GM19099 (cell line): ENCODE measurements around the gene PDGFA.

ENCODE experiments used
- POLR2A ChIP-seq: IDR thresholded peaks from 3 replicates; pipeline ENCODE4 v1.6.1; 2011; ENCODE audit warnings: low read depth; ENCODE audit not compliant: insufficient read length; ENCODE audit errors: extremely low read depth

PDGFA gene

DNA sequence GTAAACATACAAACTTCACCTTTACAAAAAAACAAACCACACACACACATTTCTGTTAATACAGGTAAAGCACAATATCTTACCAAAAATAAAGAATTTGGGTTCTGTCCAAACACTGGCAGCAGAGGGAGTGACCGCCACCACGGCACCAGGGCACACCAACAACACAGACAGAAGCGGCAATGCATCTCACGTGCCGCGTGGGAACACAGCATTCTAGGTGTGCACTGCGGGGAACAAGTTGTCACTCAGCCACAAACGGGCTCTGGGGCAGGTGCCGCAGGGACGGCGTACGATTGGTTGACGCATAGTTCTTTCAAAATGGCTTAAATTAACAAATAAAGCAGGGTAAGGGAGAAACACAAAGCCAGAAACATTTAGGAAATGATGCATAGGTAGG is 22.3 kb downstream of the PDGFA start:
- no peak for TF ChIP-seq POLR2A

- TF ChIP-seq POLR2A = no peak
These were observed 22.9 kb downstream of the PDGFA start for GRCh38 chr7:496528-497295.

DNA sequence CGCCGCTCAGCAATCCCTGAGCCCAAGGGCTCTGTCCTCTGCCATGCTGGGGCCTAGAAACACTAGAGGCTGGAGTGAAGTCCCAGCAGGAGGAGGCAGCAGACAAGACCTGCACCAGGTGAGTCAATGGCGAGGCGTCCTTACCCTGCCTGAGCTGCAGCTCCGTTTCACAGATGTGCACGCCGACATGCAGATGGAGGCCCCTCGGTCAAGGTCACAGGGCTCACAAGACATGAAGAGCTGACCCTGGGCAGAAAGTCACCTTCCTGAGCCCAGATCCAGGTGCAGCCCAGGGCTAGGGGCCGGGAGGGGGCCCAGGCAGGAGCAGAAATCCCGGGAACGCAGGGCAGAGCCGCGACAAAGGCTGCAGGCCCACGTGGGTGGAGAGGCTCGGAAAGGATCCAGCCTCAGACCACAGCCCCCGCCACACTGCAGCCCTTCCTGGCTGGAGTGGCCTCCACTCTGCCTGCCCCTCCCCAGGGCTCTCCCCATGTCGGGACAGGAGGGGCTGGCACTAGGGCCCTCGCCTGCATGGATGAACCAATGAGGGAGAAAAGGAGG is 23.8 kb downstream of the PDGFA start:
- no peak for TF ChIP-seq POLR2A

- no peak for TF ChIP-seq POLR2A
These were observed 24.3 kb downstream of the PDGFA start for GRCh38 chr7:495326-495725.

DNA sequence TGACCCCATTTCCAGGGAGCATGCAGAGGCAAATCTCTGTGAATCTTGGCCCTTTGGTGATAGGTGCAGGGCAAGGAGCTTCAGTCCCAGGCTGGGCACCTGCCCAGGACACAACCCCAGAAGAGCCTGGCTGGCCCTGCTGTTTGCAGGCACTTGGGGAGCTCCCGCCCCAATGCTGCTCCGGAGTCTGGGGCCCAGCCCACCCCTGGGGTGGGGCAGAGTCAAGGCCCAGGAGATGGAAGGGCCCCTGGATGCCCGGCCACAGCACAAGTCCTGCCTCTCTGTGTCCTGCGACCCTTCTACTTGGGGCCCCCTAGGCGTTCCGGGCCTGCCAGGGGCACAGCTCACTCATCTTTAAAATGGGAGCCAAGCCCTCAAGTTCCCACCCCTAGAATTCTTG is 24.7 kb downstream of the PDGFA start:
- no peak for TF ChIP-seq POLR2A

GRCh38 chr7:494259-494687 is 25.4 kb downstream of the PDGFA start:
- TF ChIP-seq POLR2A = no peak

DNA sequence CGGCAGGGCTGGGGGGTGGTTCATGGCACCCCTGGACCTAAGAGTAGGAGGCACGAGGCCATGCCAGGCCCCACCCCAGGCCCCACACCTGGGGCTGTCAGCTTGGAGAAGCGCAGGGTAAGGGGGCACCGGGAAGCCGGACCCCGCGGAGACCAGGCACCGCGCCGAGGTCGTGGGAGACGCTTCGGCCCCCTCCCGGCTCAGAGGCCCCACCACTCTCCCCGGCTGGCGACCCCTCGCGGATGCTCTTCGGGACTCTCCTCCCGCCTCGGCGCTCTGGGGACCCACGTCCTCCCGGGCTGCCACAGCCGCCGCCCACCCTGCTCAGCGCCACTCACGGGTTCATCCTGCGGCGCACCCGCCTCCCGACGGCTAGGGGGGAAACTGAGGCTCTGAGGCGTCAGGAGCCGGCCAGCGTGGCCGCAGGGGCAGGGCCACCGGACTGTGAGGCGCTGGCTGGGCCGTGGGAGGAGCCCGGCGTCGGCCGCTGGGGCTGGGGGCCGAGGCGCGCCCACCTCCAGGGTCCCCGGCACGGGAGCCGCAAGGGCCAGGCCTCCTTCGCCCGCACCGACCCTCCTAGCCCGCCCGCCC is 25.9 kb downstream of the PDGFA start:
- no peak for TF ChIP-seq POLR2A

DNA sequence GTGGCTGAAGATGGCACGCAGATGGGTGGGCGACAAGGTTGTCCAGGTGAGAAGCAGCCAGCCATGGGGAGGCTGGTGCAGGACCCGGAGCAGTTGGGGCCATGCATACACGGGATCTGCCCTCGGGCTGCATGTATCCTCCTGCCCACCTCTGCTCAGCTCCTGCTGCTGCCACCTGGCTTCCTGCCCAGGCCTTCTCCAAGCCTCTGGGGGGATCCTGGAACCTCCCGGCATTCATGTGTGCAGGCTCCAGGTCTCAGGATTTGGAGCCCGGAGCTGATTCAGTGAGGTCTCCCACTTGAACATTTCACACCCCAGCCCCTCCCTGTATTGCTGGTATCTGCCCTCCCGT is 27.0 kb downstream of the PDGFA start:
- no peak for TF ChIP-seq POLR2A

GRCh38 chr7:491958-492713 is 27.5 kb downstream of the PDGFA start:
- no peak for TF ChIP-seq POLR2A

DNA sequence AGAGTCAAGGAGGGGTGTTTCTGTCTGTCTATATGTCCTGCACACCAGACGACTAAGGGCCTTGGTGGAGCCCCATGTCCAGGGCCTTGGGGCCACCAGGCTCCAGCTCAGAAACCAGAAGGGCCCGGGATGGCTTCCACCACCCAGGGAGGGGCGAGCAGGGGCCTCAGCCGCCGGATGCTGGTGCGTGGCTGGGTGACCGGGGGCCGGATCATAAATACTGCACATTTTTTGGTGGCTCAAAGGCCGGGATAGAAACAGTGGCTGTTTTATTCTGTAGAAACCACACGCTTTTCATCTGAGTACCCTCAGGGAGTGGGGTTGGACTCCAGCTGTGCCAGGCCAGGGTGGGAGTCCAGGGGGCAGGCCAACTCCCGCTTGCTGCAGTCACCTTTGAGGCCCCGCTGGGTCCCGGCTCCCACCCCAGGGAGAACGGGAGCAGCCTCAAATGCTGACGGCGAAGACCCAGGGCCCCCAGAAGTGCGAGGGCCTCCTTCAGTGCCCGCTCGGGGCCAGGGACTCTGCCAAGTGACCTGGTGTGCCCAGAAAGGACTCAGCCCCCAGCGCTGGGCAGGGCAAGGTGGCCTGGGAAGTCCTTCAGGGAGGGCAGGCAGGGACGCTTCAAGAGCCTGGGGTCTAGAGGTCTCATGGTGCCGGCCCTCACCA is 28.2 kb downstream of the PDGFA start:
- no peak for TF ChIP-seq POLR2A

DNA sequence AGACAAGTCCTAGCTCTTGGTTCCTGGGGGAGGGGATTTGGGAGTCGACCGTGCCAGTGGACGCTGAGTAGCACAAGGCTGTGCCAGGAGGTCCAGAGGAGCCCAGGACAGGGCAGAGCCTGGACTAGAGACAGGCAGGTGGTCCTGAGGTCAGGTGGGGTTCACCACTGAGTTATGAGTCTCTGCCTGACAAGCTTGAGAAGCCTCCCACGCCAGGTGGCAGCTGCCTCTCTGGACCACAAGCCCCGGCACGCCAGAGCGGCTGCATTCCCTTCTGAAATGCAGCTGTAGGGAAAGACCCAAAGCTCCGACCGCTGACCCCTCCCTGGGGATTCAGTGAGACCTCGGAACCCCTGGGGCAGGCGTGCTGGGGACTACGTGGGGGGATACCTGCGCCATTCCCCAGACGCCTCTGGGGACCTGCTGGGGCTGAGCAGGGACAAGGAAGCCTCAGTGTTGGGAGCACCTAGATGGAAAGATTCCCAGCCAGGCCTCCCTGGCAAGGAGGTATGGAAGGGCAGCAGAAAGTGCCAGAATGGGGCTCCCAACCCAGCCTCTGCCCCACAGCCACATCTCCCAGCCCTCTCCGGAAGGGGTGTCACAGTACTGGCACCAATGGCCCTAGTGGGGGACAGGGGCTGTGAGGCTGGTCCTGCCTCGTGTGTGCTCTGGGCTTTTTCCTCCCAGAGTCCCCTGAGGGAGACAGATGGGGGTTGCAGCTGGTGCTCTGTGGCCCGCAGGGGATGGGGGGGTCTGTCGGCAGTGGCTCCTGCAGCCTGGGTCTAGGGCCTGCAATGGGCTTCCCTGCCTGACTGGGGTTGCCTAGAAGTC is 29.0 kb downstream of the PDGFA start:
- TF ChIP-seq POLR2A = no peak

DNA sequence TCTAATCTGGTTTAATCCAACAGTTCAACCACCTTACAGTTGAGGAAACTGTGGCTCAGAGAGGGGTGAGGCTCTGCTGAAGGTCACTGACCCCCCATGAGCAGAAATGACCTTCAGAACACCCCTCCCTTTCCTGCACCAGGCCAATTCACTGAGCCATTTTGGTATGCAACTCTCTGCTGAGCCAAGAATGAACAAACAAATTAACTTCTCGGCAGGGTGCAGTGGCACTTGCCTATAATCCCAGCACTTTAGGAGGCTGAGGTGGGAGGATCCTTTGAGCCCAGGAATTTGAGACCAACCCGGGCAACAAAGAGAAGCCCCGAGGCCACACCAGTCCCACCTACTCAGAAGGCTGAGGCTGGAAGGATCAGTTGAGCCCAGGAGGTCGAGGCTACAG is 29.8 kb downstream of the PDGFA start:
- TF ChIP-seq POLR2A = no peak

DNA sequence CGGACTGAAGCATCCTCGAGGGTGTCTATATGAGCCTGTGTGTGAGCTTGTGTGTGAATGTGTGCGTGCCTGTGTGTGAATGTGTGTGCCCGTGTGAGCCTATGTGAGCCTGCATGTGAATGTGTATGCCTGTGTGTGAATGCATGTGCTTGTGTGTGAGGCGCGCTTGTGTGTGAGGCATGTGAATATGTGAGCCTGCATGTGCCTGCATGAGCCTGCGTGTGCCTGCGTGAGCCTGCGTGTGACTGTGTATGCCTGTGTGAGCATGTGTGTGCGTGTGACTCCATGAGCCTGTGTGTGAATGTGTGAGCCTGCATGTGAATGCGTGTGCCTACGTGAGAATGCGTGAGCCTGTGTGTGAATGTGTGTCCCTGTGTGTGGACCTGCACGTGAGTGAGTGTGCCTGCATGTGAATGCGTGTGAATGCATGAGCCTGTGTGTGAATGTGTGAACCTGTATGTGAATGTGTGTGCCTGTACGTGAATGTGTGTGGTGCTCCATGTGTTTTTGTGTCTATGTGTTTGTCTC is 33.4 kb downstream of the PDGFA start:
- no peak for TF ChIP-seq POLR2A
